ENCODE results near the gene LRP6.

Gene LRP6

GRCh38 chr12:12069821-12070548, 196.9 kb downstream of the LRP6 start:
- no peak for DNase-seq

GRCh38 chr12:12068751-12069150, 198.1 kb downstream of the LRP6 start:
- DNase-seq = no peak
